HG02571 (cell line): ENCODE measurements around the gene TTYH3.
"Not testable (repeated sequence)": the region's sequence is repeated elsewhere in the genome, so short reads cannot be mapped to it uniquely, and the experiment has no call there.

Source experiments
- ATAC-seq: cut with Tn5 transposase; IDR thresholded peaks from one replicate; pipeline ENCODE4 v1.9.1; 2021; ENCODE audit warnings: mild to moderate bottlenecking, moderate library complexity; ENCODE audit not compliant: unreplicated experiment

The TTYH3 gene

GRCh38 chr7:2602406-2603043 lies 29.3 kb upstream of the TTYH3 start:
- ATAC-seq = no peak

DNA sequence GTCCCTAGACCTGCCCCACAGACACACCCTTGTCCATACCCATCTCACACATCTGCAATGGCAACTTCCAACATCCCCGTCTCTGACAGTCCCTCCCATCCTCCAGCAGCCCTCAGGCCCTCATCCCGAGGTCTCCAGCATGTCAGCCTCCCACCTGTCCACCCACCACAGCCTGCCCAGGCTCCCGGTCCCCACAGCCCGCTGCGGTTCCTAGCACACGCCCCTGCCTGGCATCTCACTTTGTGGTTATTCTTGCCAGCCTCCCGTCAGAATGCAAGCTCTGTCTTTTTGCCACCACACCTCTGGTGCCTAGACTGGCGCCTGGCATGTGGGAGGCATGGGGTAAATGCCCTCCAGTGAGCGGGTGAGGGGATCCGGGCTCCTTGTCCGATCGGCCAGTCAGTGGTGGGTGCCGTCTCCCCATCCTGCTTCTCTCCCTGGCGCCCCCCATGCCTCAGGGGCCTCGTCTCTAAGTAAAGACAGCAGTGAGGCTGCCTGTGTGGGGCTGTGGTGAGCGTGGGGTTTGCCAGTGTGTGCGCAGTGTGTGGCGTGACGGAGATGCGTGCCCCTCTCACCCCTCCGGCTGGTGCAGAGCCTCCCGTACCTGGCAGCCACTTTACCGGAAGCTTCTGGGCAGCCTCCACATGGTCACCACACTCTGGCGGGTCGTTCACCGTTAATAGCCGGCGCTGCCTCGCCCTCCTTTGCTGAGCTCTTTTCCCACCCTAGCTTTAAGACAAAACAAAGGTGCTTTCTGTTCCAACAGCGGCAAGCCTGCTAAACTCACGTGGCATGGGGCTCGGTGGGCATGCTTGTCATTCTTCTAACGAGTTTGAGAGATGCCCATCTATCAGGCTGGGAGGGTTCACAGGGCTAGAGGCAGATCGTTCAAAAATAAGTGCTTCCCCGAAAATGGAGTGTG lies 28.5 kb upstream of the TTYH3 start:
- ATAC-seq = no peak

DNA sequence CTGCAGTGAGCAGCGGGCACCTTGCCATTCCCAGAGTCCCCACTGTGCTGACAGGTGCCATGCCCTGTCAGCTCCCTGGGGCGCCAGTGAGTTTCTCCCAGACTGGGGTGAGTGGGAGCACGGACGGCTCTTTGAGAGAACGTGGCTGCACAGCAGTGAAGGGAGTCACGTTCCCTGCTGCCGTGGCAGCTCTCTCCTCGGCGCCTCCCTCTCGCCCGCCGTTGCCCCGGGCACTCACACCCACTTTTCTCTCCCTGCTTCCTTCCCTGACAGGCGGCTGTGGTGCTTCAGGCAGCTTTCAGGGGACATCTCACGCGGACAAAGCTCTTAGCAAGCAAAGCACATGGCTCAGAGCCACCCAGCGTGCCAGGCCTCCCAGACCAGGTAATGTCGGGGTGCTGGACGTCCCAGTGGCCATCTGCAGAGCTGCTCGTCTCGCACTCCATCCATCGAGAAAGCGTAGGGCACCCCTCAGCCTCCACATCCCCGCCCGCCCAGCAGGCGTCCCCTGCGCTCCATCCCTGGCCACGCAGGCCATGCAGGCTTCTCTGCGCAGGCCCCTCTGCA lies 27.1 kb upstream of the TTYH3 start:
- no peak for ATAC-seq

DNA sequence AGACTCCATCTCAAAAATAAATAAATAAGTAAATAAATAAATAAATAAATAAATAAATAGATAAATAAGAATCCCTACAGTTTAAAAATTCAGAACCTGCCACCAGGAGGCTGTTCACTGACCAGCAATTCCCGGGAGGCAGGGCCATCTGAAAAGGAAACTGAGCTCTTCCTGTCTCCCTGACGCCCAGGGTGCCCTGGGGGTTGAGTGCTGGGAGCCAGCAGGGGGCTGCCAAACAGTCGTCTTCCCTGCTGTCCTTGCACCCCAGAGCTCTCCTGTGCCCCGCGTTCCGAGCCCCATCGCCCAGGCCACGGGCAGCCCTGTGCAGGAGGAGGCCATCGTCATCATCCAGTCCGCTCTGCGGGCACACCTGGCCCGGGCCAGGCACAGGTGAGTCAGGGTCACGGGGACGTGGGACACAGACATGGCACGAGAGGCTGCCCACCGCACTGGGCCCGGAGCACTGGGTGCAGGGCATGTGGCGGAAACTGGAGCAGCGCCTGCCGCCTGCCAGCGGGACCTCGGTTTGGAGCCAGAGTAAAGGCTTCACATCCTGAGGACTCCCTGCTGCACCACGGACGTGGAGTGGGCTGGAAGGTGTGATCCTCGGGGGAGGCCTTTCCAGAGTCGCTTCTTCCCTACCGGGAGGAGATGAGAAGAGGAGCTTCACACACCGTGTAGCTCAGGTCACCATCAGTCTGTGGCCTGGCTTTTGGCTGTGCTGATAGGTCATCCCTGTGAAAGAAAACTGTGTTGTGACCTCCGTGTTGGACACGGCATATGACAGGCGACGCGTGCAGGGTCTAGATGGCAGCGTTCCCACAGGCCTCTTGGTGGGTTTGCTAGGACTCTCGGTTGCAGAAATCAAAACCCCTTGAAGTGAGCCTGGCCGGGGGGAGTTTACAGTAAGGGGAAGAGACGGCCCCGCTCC lies 25.9 kb upstream of the TTYH3 start:
- no peak for ATAC-seq

DNA sequence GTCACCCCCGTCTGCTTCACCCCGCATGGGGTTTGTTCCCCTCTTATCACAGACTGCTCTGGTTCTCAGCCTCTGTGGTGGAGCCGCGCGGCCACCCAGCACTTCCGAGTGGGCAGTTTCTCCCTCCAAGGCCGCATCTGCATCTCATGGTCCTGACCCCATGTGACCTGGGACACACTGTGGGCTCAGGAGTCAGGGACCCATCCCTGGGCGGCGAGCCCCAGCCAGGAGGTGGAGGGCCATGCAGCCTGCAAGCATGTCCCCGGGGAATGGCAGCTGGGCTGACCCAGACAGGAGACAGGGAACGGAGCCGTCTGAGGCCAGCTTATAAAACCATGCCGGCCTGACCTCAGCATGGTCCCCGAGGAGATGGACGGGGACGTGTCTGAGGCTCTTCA lies 25.2 kb upstream of the TTYH3 start:
- ATAC-seq = no peak

- no peak for ATAC-seq
Observed at GRCh38 chr7:2607122-2607922, 24.5 kb upstream of the TTYH3 start.

DNA sequence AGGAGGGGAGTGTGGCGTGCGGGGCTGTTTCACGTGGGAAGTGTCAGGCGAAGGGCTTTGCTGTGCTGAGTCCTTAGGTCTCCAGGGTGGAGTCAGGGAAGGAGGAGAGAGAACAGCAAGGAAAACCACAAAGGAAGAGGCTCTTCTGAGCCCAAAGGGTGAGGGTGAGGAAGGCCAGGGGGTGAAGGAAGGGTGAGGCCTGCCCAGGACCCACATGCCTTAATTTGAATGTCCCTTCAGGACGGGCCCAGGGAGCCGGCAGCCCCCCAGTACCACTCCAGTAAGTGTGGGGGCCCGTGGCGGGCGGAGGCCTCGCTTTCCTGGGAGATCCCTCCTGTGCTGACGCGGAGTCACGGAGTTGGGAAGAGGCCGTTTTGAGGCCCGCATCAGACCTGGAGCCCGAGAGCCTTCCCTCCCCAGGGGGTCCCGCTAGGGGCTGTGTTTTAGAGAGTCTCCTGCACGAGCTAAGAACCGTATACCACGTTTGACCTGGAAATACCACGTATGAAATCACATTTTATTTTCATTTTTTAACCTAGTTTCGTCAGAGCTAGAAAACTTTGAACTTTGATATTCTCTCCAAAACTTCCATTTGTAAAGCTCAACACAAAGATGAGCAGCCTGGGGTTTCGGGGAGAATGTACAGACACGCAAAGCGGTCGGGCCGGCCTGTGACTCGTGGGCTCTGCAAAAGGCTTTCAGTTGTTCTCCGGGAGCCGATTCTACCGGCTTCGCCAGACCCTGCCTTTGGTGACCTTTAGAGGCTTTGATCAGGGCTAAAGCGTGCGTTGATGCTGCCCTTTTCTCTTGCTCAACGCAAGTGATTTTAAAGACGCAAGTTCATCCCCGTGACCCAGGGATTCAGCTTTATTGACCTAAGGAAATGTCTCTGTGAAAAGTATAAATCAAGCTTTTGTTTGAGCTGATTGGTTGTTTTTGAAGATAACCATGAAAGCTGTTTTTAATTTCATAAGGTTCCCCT lies 23.6 kb upstream of the TTYH3 start:
- no peak for ATAC-seq

DNA sequence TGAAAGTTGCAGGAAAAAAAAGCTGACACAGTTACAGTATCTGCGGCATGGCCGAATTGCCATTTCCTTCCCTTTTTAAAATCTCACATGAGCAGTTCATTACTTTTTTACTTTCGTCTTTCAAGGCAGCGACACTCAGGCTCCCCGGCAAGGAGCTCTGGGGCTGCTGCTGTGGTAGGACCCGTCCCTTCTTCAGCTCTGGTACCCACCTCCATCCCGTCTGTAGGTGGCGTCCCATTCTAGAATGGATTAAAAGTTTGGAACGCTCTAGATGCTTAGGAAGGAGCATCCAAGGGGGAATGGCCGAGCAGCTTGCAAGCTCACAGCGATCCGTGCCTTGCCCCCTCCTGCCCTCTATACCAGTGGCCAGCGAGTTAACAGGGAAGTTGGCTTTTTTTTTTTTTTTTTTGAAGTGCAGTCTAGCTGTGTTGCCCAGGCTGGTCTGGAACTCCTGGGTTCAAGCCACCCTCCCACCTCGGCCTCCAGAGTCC lies 22.8 kb upstream of the TTYH3 start:
- ATAC-seq = no peak

- not testable (repeated sequence) for ATAC-seq
Observed at GRCh38 chr7:2609646-2610045, 22.1 kb upstream of the TTYH3 start.

DNA sequence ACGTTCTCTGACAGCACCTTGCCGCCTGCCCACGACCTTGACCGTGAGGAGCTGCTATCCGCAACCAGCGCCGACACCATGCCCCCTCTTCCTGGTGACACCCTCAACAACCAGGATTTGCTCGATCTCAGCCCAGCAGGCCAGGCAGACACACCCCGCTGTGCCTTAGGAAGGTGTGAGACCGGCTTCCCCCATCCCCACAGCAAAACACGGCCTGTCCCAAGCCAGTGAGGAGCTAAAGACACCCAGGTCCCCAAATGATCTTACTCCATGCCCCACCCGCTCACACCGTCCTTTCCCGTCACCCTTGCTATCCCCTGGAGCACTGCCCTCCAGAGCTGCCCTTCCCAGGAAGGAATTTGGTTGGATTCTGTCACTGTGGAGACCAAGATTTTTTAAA lies 21.3 kb upstream of the TTYH3 start:
- no peak for ATAC-seq

GRCh38 chr7:2610898-2611297 lies 20.9 kb upstream of the TTYH3 start:
- no peak for ATAC-seq

DNA sequence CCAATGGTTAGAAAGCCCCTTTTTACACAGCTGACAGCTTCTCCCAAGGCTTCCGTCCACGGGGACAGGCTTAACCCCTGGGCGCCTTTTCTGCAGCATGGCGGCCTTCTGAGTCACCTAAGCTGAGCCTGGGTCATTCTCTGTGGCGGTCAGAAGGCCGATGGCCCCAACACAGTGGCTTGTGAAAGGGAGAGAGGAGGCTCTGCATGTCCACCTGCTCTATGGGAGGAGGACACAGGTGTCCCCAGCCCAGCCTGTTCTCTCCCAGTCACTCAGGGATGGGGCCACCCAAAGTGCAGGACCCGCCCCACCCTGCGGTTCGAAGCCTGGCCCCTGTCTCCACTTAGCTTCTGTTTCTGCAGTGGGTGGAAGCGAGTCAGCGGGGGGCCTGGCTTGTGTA lies 20.4 kb upstream of the TTYH3 start:
- no peak for ATAC-seq

DNA sequence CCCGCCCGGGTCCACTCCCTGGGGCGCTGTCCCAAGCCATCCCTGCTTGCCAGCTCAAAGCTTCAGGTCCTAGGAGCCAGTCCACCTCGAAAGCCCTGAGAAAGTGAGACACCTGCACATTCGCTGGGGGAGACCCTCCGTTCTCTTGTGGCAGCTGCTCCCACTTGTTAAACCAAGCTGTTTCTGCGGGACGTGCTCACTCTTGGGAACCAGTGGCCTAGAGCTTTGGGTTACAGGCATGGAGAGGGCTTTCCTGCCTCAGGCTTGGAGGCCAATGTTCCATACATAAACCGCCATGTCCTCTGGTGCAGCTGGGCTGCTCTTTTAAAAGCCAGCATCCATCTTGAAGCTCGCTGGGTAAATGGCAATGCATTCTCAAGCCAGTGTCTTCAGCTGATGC lies 19.9 kb upstream of the TTYH3 start:
- ATAC-seq = no peak

DNA sequence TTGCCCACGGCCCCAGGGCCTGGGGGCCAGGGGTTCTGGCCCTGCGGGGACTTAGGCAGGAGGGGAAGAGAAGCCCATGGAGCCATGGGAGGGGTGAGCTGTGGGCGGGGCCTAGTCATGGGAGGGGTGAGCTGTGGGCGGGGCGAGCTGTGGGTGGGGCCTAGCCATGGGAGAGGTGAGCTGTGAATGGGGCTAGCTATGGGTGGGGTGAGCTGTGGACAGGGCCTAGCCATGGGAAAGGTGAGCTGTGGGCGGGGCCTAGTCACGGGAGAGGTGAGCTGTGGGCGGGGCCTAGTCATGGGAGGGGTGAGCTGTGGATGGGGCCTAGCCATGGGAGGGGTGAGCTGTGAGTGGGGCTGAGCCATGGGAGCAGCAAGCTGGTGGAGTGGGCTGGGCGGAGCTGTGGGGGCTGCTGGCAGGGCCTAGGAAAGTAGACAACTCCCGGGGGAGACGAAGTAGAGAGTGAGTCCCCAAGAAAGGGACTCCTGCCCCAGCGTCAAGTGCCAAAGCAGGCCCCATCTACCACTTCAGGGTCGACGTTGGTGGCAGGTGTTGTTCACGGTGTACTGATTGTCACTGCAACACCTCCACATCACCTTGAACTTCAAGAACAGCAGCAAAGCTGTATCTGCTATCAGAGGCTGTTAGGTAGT lies 19.2 kb upstream of the TTYH3 start:
- ATAC-seq = no peak

GRCh38 chr7:2613098-2613930 lies 18.5 kb upstream of the TTYH3 start:
- no peak for ATAC-seq

- no peak for ATAC-seq
Observed at GRCh38 chr7:2613931-2614600, 17.7 kb upstream of the TTYH3 start.
